PC-9 (cell line): ENCODE results near the gene GUCA1C. TPM values are rescaled to one million over a fixed set of nuclear protein-coding genes. Genes with fewer than 3 reads are reported as not detected.

Source experiments
- BruUV-seq: library from RNA; stranded (reverse); fragments of 400-500 nt; replicated peaks from 2 replicates; lab custom pipeline; 2021; lab: Mats Ljungman, UMichigan
- CTCF ChIA-PET: fragments of 300-600 bp; sonication (Branson Sonifier 250); formaldehyde crosslinking; loops from one replicate; lab custom pipeline; 2022; ENCODE audit warnings: antibody characterized with exemption; lab: Charles Lee
- POLR2A ChIA-PET: fragments of 300-600 bp; sonication (Branson Sonifier 250); formaldehyde crosslinking; loops from one replicate; lab custom pipeline; 2022; ENCODE audit warnings: antibody characterized with exemption; ENCODE audit not compliant: unreplicated experiment; lab: Charles Lee
- DNase-seq, 2 experiments: peaks; one replicate each; pipeline versions ENCODE4 v3.0.0 to v3.0.0-alpha.2; 2015 to 2022; ENCODE audit warnings: mixed read lengths in 1 of 2
- H2AFZ ChIP-seq: fragments of 200-600 bp; sonication (generic); 2 replicates; pipeline ENCODE4 v1.8.1; 2017; ENCODE audit warnings: antibody characterized with exemption
- H3F3A ChIP-seq: fragments of 200-600 bp; sonication (generic); 2 replicates; pipeline ENCODE4 v1.8.1; 2017; ENCODE audit warnings: antibody characterized with exemption, mild to moderate bottlenecking, low read depth; ENCODE audit not compliant: insufficient read depth
- H3K27ac ChIP-seq: fragments of 200-600 bp; sonication (generic); 2 replicates; pipeline ENCODE4 v1.6.1; 2016; ENCODE audit warnings: mixed run types
- H3K27me3 ChIP-seq: fragments of 200-600 bp; sonication (generic); 2 replicates; pipeline ENCODE4 v1.6.1; 2016; ENCODE audit warnings: low read depth, mixed run types; ENCODE audit not compliant: insufficient read depth
- H3K36me3 ChIP-seq: fragments of 200-600 bp; sonication (generic); 2 replicates; pipeline ENCODE4 v1.6.1; 2016; ENCODE audit warnings: low read depth, mixed run types
- H3K4me1 ChIP-seq: fragments of 200-600 bp; sonication (generic); replicated peaks from 2 replicates; pipeline ENCODE4 v1.6.1; 2016; ENCODE audit warnings: mixed run types; ENCODE audit not compliant: insufficient read depth
- H3K4me2 ChIP-seq: fragments of 200-600 bp; sonication (generic); 2 replicates; pipeline ENCODE4 v1.6.1; 2017; ENCODE audit warnings: mixed run types
- H3K4me3 ChIP-seq: fragments of 200-600 bp; sonication (generic); 2 replicates; pipeline ENCODE4 v1.6.1; 2016; ENCODE audit warnings: mixed run types
- H3K79me2 ChIP-seq: fragments of 200-600 bp; sonication (generic); 2 replicates; pipeline ENCODE4 v1.6.1; 2017; ENCODE audit warnings: low read depth, mixed run types
- H3K9me2 ChIP-seq: fragments of 200-600 bp; sonication (generic); 2 replicates; pipeline ENCODE4 v1.8.1; 2017; ENCODE audit warnings: mild to moderate bottlenecking; ENCODE audit not compliant: insufficient read depth
- H3K9me3 ChIP-seq: fragments of 200-600 bp; sonication (generic); 2 replicates; pipeline ENCODE4 v1.8.1; 2016; ENCODE audit warnings: low read depth; ENCODE audit not compliant: insufficient read depth
- H4K20me1 ChIP-seq: fragments of 200-600 bp; sonication (generic); 2 replicates; pipeline ENCODE4 v1.8.1; 2017; ENCODE audit not compliant: insufficient read depth
- CTCF ChIP-seq: fragments of 200-600 bp; sonication (generic); conservative IDR thresholded peaks from 2 replicates; pipeline ENCODE4 v1.6.1; 2017; ENCODE audit warnings: mixed run types, antibody characterized with exemption, mild to moderate bottlenecking, moderate library complexity
- EZH2 ChIP-seq: fragments of 200-600 bp; sonication (generic); IDR thresholded peaks from 2 replicates; pipeline ENCODE4 v1.8.0; 2017; ENCODE audit warnings: antibody characterized with exemption, low read depth
- intact Hi-C: fragments of 100-400 bp; cut with micrococcal nuclease; formaldehyde crosslinking; loops from one replicate; pipeline ENCODE4 v1.10.0; 2022; ENCODE audit not compliant: unreplicated experiment
- total RNA-seq: library from RNA; stranded (reverse); gene quantifications from 2 replicates; pipeline ENCODE4 v1.2.3, GENCODE V29; 2021

The GUCA1C gene
- total RNA-seq, 1 experiment from 2014 or later = not detected

- Histone ChIP-seq H3K79me2 (no peaks in the 10 kb centered on the region), H3K4me1 (peaks cover 6% of the 10 kb centered on the region; the same call in 1 of the 2 replicates), H2AFZ (no peak overlapping the region), H3K9me2 (no peaks in the 10 kb centered on the region), H3K36me3 (no peaks in the 10 kb centered on the region), H3K27ac (no peak overlapping the region), H3F3A (no peaks in the 10 kb centered on the region), H4K20me1 (no peaks in the 10 kb centered on the region), H3K9me3 (no peaks in the 10 kb centered on the region), H3K27me3 (no peaks in the 10 kb centered on the region), H3K4me3 (no peak overlapping the region), H3K4me2 (no peak overlapping the region)
- intact Hi-C loops = loop anchor here (10.0 kb wide), 1 partner anchor 334 kb away; the partner anchor contains the start of genes CIP2A and DZIP3
- TF ChIP-seq EZH2 (no peak), CTCF (no peak)
- DNase-seq = no peak
- ChIA-PET POLR2A (no interaction called here), CTCF (no interaction called here)
- no TSS peak for BruUV-seq
These were observed 34.8 kb downstream of the GUCA1C start for GRCh38 chr3:108918866-108919265.

GRCh38 chr3:108914774-108915641 is 38.7 kb downstream of the GUCA1C start:
- H3F3A ChIP-seq = no peaks in the 10 kb centered on the region
- peak; percentile 99 for TF ChIP-seq CTCF
- no peak for TF ChIP-seq EZH2
- H3K9me2 ChIP-seq = no peaks in the 10 kb centered on the region
- ChIA-PET CTCF (interaction anchor here (0.6 to 1.3 kb wide), 7 partner anchors 32 to 1486 kb away, joined by 3 to 14 read pairs (median 6); partner anchors contain the start of genes CIP2A and DZIP3), POLR2A (no interaction called here)
- no peaks in the 10 kb centered on the region for H4K20me1 ChIP-seq
- no peak overlapping the region for H3K4me2 ChIP-seq
- H3K27ac ChIP-seq = no peak overlapping the region
- no peaks in the 10 kb centered on the region for H3K36me3 ChIP-seq
- H2AFZ ChIP-seq = no peak overlapping the region
- no peaks in the 10 kb centered on the region for H3K9me3 ChIP-seq
- intact Hi-C loops = loop anchor here (1.0 to 10.0 kb wide), 5 partner anchors 167 to 1674 kb away; partner anchors contain the start of genes CIP2A and DZIP3
- H3K4me1 ChIP-seq = peaks cover 6% of the 10 kb centered on the region; the same call in 1 of the 2 replicates
- no peaks in the 10 kb centered on the region for H3K27me3 ChIP-seq
- no peaks in the 10 kb centered on the region for H3K79me2 ChIP-seq
- H3K4me3 ChIP-seq = no peak overlapping the region
- no TSS peak for BruUV-seq
- DNase-seq = peak; percentile 54 to 61

DNA sequence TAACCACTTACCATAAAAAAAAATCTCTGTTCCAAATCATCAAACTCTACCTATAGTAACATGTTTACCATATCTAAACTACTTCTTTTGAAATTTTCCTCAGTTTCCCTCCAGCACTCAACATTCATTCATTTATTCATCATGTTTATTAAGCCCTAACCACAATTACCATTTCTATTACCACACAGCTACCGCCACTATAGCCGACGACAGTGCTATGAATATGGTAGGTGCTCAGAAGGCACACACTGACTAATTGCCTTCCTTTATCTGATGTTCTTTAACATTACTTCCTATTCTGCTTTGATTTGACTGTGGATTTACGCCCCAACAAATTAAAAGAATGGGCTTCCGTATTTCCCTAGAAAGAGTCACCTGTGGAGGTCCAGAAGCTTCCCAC is 43.9 kb downstream of the GUCA1C start:
- no peak overlapping the region for H2AFZ ChIP-seq
- H3K27me3 ChIP-seq = no peaks in the 10 kb centered on the region; the same call in 1 of the 2 replicates
- ChIA-PET CTCF (interaction anchor here (0.6 kb wide), 1 partner anchor 1638 kb away, joined by 3 read pairs; no protein-coding TSS in a partner anchor), POLR2A (no interaction called here)
- no TSS peak for BruUV-seq
- H3F3A ChIP-seq = no peaks in the 10 kb centered on the region
- no peaks in the 10 kb centered on the region for H3K79me2 ChIP-seq
- no peaks in the 10 kb centered on the region for H3K9me2 ChIP-seq
- H3K27ac ChIP-seq = no peak overlapping the region
- no peaks in the 10 kb centered on the region for H3K36me3 ChIP-seq
- H4K20me1 ChIP-seq = no peaks in the 10 kb centered on the region
- H3K4me1 ChIP-seq = no peaks in the 10 kb centered on the region
- no peaks in the 10 kb centered on the region for H3K9me3 ChIP-seq
- H3K4me2 ChIP-seq = no peak overlapping the region
- intact Hi-C loops = loop anchor here (10.0 kb wide), 1 partner anchor 325 kb away; the partner anchor contains the start of genes CIP2A and DZIP3
- no peak for DNase-seq
- H3K4me3 ChIP-seq = no peak overlapping the region
- TF ChIP-seq EZH2 (no peak), CTCF (no peak)
